Stimulated activated naive CD4-positive, alpha-beta T cell treated with Interleukin-2 at 50 U/mL for 16 hours (primary cell): Measurements from ENCODE around the gene LYSMD2.
A peak's percentile ranks its signal among the peaks of the same experiment; 100 is the strongest.

Source experiments
- DNase-seq: peaks from one replicate; lab custom pipeline; 2025; lab: John Stamatoyannopoulos, UW

The LYSMD2 gene

GRCh38 chr15:51718746-51719145 lies 18.7 kb downstream of the LYSMD2 start:
- no peak for DNase-seq

DNA sequence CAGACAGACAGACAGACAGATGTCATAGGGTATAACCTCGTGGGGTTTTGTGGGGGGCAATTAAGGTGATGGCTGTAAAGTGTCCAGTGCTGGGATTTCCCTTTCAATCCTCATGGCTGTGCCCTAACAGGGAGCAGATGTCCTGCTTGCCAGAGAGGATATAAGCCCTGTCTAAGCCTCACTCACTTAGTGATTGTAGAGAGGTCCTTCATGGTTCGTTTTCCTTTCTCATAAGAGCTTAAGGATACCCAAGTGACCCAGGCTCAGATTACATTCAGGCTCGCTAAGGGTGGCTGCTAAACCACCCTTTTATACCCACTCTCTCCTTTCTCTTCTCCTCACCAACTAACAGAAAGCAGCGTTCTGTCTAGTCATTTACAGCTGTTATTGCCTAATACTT lies 19.2 kb downstream of the LYSMD2 start:
- no peak for DNase-seq

DNA sequence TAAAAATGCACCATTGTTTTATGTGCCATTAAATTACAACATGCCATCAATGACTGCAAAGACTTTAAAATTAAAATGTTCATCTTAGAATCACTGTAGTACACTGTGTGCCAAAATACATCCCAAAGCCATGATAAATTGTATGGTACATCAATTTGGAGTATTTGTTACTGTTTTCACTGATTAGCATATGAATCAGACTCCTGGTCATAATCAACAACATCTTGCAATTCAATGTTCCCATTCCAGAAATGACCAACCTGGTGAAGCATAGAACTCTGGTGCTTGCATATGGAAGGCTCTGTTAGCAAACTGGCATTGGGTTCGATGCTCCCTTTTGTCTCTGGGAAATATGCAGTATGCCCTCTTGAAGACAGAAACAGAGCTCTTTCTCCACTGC lies 22.5 kb downstream of the LYSMD2 start:
- DNase-seq: no peak

GRCh38 chr15:51714162-51714561 lies 23.3 kb downstream of the LYSMD2 start:
- DNase-seq: no peak

- DNase-seq: no peak
These were observed 28.4 kb downstream of the LYSMD2 start for GRCh38 chr15:51709031-51709430.

- DNase-seq: no peak
These were observed 29.4 kb downstream of the LYSMD2 start for GRCh38 chr15:51708013-51708412.

DNA sequence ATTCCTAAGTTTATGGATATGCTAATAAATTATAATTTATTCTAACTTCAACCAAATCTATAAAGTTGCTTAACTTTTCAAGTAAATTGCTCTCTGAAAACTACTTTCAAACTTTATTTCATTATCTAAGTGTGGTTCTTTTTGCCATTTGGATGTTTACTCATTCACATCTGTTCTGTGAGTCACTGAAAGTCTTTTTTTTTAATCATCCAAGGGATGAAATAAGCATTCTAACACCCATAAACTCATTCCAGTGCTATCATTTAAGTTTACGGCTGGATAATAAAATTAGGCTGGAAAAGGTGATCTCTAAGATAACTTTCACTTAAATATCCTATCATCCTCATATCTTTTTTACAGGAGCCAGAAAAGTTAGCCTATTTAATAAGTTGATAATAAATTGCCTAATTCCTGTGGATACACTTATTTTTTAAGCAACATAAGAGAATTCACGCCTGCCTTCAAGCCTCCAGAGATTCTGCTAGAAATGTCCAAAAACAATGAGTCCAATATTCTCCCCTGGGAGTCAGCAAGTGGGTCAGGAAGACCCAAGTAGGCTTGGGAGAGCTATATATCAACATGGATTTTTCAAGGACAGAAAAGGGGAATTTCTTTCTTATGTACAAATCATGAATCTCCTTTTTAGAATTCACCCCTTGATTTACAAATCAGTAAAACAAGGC lies 30.4 kb downstream of the LYSMD2 start:
- DNase-seq: no peak

GRCh38 chr15:51706291-51706690 lies 31.2 kb downstream of the LYSMD2 start:
- no peak for DNase-seq

DNA sequence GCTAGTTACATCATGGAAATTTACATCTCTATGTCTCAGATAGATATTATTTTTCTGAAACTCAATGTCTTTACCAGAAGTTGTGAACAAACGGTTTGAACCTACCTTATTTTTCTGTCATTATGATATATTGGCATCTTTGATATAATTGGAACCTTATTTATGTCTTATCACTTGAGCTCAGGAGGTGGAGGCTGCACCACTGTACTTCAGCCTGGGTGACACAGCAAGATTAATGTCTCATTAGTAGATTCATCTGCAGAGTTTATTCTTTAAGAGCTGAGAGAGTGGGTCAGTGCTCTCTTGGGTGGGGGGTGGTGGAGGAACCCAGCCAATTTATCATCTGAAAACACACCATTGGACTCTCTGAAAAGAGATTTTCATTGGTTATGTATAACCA lies 34.7 kb downstream of the LYSMD2 start:
- no peak for DNase-seq

- DNase-seq: no peak
These were observed 38.1 kb downstream of the LYSMD2 start for GRCh38 chr15:51699373-51699772.

- DNase-seq: no peak
These were observed 40.3 kb downstream of the LYSMD2 start for GRCh38 chr15:51697163-51697562.

DNA sequence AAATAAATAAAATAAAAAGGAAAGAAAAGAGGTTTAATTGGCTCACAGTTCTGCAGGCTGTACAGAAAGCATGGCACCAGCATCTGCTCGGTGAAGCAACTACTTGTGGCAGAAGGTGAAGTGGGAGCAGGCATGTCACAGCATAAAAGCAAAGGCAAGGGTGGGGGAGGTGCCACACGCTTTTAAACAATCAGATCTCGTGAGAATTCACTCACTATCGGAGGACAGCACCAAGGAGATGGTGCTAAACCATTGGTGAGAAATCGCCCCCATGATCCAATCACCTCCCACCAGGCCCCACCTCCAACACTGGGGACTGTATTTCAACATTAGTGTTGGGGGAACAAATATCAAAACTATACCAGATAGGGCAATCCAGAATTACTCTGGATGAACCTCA lies 40.9 kb downstream of the LYSMD2 start:
- DNase-seq: no peak

GRCh38 chr15:51692154-51692553 lies 45.3 kb downstream of the LYSMD2 start:
- DNase-seq: no peak

- DNase-seq: no peak
These were observed 48.6 kb downstream of the LYSMD2 start for GRCh38 chr15:51688863-51689262.

GRCh38 chr15:51687565-51687964 lies 49.9 kb downstream of the LYSMD2 start:
- no peak for DNase-seq

DNA sequence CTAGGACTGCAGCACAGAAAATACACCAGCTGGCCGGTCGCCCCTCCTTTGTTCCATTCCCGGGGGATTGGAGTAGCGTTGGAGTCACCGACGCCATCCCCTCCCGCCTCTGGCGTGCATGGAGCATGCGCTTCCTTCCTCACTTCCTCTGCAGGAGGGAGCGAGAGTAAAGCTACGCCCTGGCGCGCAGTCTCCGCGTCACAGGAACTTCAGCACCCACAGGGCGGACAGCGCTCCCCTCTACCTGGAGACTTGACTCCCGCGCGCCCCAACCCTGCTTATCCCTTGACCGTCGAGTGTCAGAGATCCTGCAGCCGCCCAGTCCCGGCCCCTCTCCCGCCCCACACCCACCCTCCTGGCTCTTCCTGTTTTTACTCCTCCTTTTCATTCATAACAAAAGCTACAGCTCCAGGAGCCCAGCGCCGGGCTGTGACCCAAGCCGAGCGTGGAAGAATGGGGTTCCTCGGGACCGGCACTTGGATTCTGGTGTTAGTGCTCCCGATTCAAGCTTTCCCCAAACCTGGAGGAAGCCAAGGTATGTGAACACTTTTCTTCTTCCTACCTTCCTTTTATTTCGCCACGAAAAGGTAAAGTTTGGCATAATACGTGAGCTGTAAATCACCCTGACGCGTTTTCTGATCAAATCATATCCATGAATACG lies 56.0 kb downstream of the LYSMD2 start, which contains the start of gene SCG3:
Gene SCG3 (plus strand): TSS at position 201 of the 661 bp plus-strand sequence. CDS start 253 bp downstream, at position 454.
- peak; percentile 47 for DNase-seq

- no peak for DNase-seq
These were observed 57.1 kb downstream of the LYSMD2 start for GRCh38 chr15:51680321-51680720.

DNA sequence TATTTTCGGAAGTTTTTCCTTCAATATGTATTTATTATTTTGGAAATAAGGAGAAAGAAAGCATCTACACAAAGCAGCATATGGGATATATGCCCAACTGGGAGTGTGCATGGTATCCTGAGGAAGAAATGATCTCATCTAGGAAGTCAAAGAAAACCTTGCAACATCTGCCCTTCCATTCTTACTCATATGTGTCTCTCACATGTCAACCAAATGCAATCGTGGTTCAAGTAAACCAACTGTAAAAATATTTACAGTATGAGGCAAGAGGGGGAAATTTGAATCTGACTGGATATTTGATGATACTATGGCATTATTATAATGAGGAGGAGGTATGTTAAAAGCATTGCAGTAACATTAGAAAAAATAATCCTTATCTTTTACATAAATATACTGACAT lies 59.4 kb downstream of the LYSMD2 start:
- DNase-seq: no peak

- DNase-seq: no peak
These were observed 60.0 kb downstream of the LYSMD2 start for GRCh38 chr15:51677452-51677851.

- no peak for DNase-seq
These were observed 60.4 kb downstream of the LYSMD2 start for GRCh38 chr15:51677021-51677420.

DNA sequence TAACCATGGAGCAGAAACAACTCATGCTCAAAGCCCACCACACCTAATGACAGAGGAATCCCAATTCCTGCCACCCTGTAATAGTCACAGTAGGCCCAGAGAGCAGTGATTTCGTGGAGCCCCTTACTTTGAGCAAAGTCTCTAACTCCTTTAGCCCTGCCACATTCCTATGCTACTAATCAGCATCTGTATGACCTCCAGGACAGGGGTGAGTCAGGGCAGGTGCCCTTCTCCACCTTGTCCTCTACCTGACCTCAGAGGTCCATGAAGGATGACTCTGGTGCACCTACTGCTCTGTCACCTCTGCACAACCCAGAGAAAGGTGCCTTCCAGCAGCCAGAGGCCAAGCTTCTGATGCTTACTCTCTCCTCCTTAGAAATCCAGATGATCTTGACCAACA lies 62.2 kb downstream of the LYSMD2 start:
- no peak for DNase-seq
